ENCODE data around the gene CAPN12. TPM values are rescaled to one million over a fixed set of nuclear protein-coding genes. Genes with fewer than 3 reads are reported as not detected.
"Not testable (repeated sequence)": the region's sequence is repeated elsewhere in the genome, so short reads cannot be mapped to it uniquely, and the experiment has no call there.

CAPN12 gene
- polyA plus RNA-seq, 3 donors, result 1.8 TPM; not detected in 2

GRCh38 chr19:38765214-38765613 lies 20.9 kb upstream of the CAPN12 start:
- TF ChIP-seq, protein P1, sequence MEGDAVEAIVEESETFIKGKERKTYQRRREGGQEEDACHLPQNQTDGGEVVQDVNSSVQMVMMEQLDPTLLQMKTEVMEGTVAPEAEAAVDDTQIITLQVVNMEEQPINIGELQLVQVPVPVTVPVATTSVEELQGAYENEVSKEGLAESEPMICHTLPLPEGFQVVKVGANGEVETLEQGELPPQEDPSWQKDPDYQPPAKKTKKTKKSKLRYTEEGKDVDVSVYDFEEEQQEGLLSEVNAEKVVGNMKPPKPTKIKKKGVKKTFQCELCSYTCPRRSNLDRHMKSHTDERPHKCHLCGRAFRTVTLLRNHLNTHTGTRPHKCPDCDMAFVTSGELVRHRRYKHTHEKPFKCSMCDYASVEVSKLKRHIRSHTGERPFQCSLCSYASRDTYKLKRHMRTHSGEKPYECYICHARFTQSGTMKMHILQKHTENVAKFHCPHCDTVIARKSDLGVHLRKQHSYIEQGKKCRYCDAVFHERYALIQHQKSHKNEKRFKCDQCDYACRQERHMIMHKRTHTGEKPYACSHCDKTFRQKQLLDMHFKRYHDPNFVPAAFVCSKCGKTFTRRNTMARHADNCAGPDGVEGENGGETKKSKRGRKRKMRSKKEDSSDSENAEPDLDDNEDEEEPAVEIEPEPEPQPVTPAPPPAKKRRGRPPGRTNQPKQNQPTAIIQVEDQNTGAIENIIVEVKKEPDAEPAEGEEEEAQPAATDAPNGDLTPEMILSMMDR (IDR thresholded peaks at IDR 0.05), result no peak
- Mint-ChIP-seq H3K4me3 (no peak overlapping the region), H3K36me3 (no peaks in the 10 kb centered on the region), H3K4me1 (peaks cover 10% of the 10 kb centered on the region), H3K27me3 (ENCODE audit: low read depth in 3 of 3) (peaks cover 3 to 7% (median 4%) of the 10 kb centered on the region in 3 donors), H3K9me3 (peaks cover 0 to 3% (median 0%) of the 10 kb centered on the region in 7 donors), H3K27ac (no peak overlapping the region)
- H3K36me3 ChIP-seq (replicated peaks in 1 of 2; ENCODE audit: control insufficient read depth in 1 of 2, insufficient read depth in 2 of 2, low read length in 2 of 2), result no peaks in the 10 kb centered on the region
- no peak overlapping the region for H2AFZ ChIP-seq (ENCODE audit: insufficient read depth, low read depth, low read length, poor library complexity, severe bottlenecking)
- no peaks in the 10 kb centered on the region for H3K79me2 ChIP-seq (ENCODE audit: insufficient read depth, low read length)
- no CpG with 5 or more reads among the region's 2 CpGs for WGBS (ENCODE audit: insufficient coverage)
- no peak overlapping the region for H3K27ac ChIP-seq (ENCODE audit: low read depth in 1 of 2, low read length in 2 of 2)
- H3K9me3 ChIP-seq (replicated peaks in 1 of 2; ENCODE audit: control insufficient read depth in 1 of 2, insufficient read depth in 1 of 2, low read length in 2 of 2), result no peaks in the 10 kb centered on the region
- no peak overlapping the region for H3K4me2 ChIP-seq (replicated peaks; ENCODE audit: extremely low read depth, low read length, poor library complexity, severe bottlenecking)
- no peak for DNase-seq
- H3K27me3 ChIP-seq (ENCODE audit: control insufficient read depth in 2 of 2, insufficient read depth in 2 of 2, low read length in 2 of 2), result no peaks in the 10 kb centered on the region
- no peak overlapping the region for H3K4me3 ChIP-seq (replicated peaks in 1 of 3; ENCODE audit: low read depth in 2 of 3, low read length in 3 of 3)
- intact Hi-C loops (cut with micrococcal nuclease), result loop anchor here in 1 of 2 donors (10.0 kb wide), 1 partner anchor 130 kb away; the partner anchor contains the start of genes NFKBIB and SIRT2
- H3K4me1 ChIP-seq (ENCODE audit: control insufficient read depth in 1 of 2, insufficient read depth in 2 of 2, low read length in 2 of 2), result peaks cover 5 to 11% of the 10 kb centered on the region in 2 donors
- no peak overlapping the region for H3K9ac ChIP-seq (ENCODE audit: insufficient read depth, low read length, poor library complexity, severe bottlenecking)
- no peaks in the 10 kb centered on the region for H4K20me1 ChIP-seq (ENCODE audit: insufficient read depth, low read length)

- DNase-seq, result no peak
- Histone ChIP-seq H3K36me3 (replicated peaks in 1 of 2; ENCODE audit: control insufficient read depth in 1 of 2, insufficient read depth in 2 of 2, low read length in 2 of 2) (no peaks in the 10 kb centered on the region), H3K4me3 (replicated peaks in 1 of 3; ENCODE audit: low read depth in 2 of 3, low read length in 3 of 3) (no peak overlapping the region), H3K27ac (ENCODE audit: low read depth in 1 of 2, low read length in 2 of 2) (no peak overlapping the region), H3K4me2 (replicated peaks; ENCODE audit: extremely low read depth, low read length, poor library complexity, severe bottlenecking) (no peak overlapping the region), H2AFZ (ENCODE audit: insufficient read depth, low read depth, low read length, poor library complexity, severe bottlenecking) (no peak overlapping the region), H3K9me3 (replicated peaks in 1 of 2; ENCODE audit: control insufficient read depth in 1 of 2, insufficient read depth in 1 of 2, low read length in 2 of 2) (no peaks in the 10 kb centered on the region), H4K20me1 (ENCODE audit: insufficient read depth, low read length) (no peaks in the 10 kb centered on the region), H3K79me2 (ENCODE audit: insufficient read depth, low read length) (no peaks in the 10 kb centered on the region), H3K27me3 (ENCODE audit: control insufficient read depth in 2 of 2, insufficient read depth in 2 of 2, low read length in 2 of 2) (no peaks in the 10 kb centered on the region), H3K4me1 (ENCODE audit: control insufficient read depth in 1 of 2, insufficient read depth in 2 of 2, low read length in 2 of 2) (peaks cover 0 to 10% of the 10 kb centered on the region in 2 donors), H3K9ac (ENCODE audit: insufficient read depth, low read length, poor library complexity, severe bottlenecking) (no peak overlapping the region)
- H3K36me3 Mint-ChIP-seq, result no peaks in the 10 kb centered on the region
- H3K27me3 Mint-ChIP-seq (ENCODE audit: low read depth in 3 of 3), result peaks cover 3 to 6% (median 4%) of the 10 kb centered on the region in 3 donors
- no peak overlapping the region for H3K27ac Mint-ChIP-seq
- peaks cover 15% of the 10 kb centered on the region for H3K4me1 Mint-ChIP-seq
- intact Hi-C loops (cut with micrococcal nuclease), result loop anchor here in 1 of 2 donors (10.0 kb wide), 1 partner anchor 131 kb away; the partner anchor contains the start of genes NFKBIB and SIRT2
- no CpG with 5 or more reads among the region's 3 CpGs for WGBS (ENCODE audit: insufficient coverage)
- H3K9me3 Mint-ChIP-seq, result peaks cover 0 to 3% (median 0%) of the 10 kb centered on the region in 7 donors
- H3K4me3 Mint-ChIP-seq, result no peak overlapping the region
- TF ChIP-seq, protein P1 (IDR thresholded peaks at IDR 0.05), result no peak
These were observed 19.5 kb upstream of the CAPN12 start for GRCh38 chr19:38763795-38764220.

DNA sequence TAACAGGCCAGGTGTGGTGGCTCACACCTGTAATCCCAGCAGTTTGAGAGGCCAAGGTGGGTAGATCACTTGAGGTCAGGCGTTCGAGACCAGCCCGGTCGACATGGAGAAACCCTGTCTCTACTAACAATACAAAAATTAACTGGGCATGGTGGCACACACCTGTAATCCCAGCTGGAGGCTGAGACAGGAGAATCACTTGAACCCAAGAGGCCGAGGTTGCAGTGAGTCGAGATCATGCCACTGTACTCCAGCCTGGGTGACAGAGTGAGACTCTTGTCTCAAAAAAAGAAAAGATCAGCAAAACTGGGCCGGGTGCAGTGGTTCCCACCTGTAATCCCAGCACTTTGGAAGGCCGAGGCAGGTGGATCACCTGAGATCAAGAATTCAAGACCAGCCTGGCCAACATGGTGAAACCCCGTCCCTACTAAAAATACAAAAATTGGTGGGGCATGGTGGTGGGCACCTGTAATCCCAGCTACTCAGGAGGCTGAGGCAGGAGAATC lies 17.7 kb upstream of the CAPN12 start:
- H3K9ac ChIP-seq (ENCODE audit: insufficient read depth, low read length, poor library complexity, severe bottlenecking); H3K27me3 ChIP-seq (ENCODE audit: control insufficient read depth in 2 of 2, insufficient read depth in 2 of 2, low read length in 2 of 2); H3K4me3 ChIP-seq (replicated peaks in 1 of 3; ENCODE audit: low read depth in 2 of 3, low read length in 3 of 3); H4K20me1 ChIP-seq (ENCODE audit: insufficient read depth, low read length); H2AFZ ChIP-seq (ENCODE audit: insufficient read depth, low read depth, low read length, poor library complexity, severe bottlenecking); H3K4me3 Mint-ChIP-seq; H3K27ac ChIP-seq (ENCODE audit: low read depth in 1 of 2, low read length in 2 of 2); H3K79me2 ChIP-seq (ENCODE audit: insufficient read depth, low read length); H3K36me3 ChIP-seq (replicated peaks in 1 of 2; ENCODE audit: control insufficient read depth in 1 of 2, insufficient read depth in 2 of 2, low read length in 2 of 2); H3K9me3 ChIP-seq (replicated peaks in 1 of 2; ENCODE audit: control insufficient read depth in 1 of 2, insufficient read depth in 1 of 2, low read length in 2 of 2); H3K9me3 Mint-ChIP-seq; H3K27me3 Mint-ChIP-seq (ENCODE audit: low read depth in 3 of 3); H3K4me2 ChIP-seq (replicated peaks; ENCODE audit: extremely low read depth, low read length, poor library complexity, severe bottlenecking); DNase-seq; H3K36me3 Mint-ChIP-seq: not testable (repeated sequence)
- WGBS (ENCODE audit: insufficient coverage), result 95% methylated on average over 3 of the region's 9 CpGs
- Mint-ChIP-seq H3K27ac (peak overlapping the region in 1 of 7 donors; percentile 52), H3K4me1 (peaks cover 15% of the 10 kb centered on the region)
- intact Hi-C loops (cut with micrococcal nuclease), result loop anchor here in 1 of 2 donors (10.0 kb wide), 1 partner anchor 133 kb away; the partner anchor contains the start of genes NFKBIB and SIRT2
- peaks cover 0 to 10% of the 10 kb centered on the region in 2 donors for H3K4me1 ChIP-seq (ENCODE audit: control insufficient read depth in 1 of 2, insufficient read depth in 2 of 2, low read length in 2 of 2)
